ENCODE data around the gene RAB40B.

Gene RAB40B

GRCh38 chr17:82638183-82638773 lies 60.2 kb downstream of the RAB40B start:
- H3K9ac ChIP-seq (ENCODE audit: low read length): no peak overlapping the region
- H3K4me1 ChIP-seq (ENCODE audit: insufficient read depth, low read length): no peaks in the 10 kb centered on the region
- H3K27me3 ChIP-seq (ENCODE audit: control insufficient read depth in 1 of 2, insufficient read depth in 2 of 2, low read length in 2 of 2): no peaks in the 10 kb centered on the region
- H3K36me3 ChIP-seq (ENCODE audit: insufficient read depth, low read length): peaks cover 33% of the 10 kb centered on the region
- H3K9me3 ChIP-seq (ENCODE audit: low read length): no peaks in the 10 kb centered on the region
- H3K27ac ChIP-seq (ENCODE audit: low read depth, low read length): no peak overlapping the region
- H3K4me3 ChIP-seq (ENCODE audit: low read depth in 1 of 2, low read length in 2 of 2): no peak overlapping the region

- Histone ChIP-seq H3K4me1 (ENCODE audit: insufficient read depth, low read length) (no peaks in the 10 kb centered on the region), H3K27ac (ENCODE audit: low read depth, low read length) (no peak overlapping the region), H3K9ac (ENCODE audit: low read length) (no peak overlapping the region)
These were observed 61.6 kb downstream of the RAB40B start for GRCh38 chr17:82636626-82637598.

GRCh38 chr17:82633343-82633742 lies 65.2 kb downstream of the RAB40B start:
- Histone ChIP-seq H3K9ac (ENCODE audit: low read length) (no peak overlapping the region), H3K4me3 (ENCODE audit: low read depth in 1 of 2, low read length in 2 of 2) (no peak overlapping the region), H3K27ac (ENCODE audit: low read depth, low read length) (no peak overlapping the region), H3K4me1 (ENCODE audit: insufficient read depth, low read length) (no peaks in the 10 kb centered on the region), H3K27me3 (ENCODE audit: control insufficient read depth in 1 of 2, insufficient read depth in 2 of 2, low read length in 2 of 2) (no peaks in the 10 kb centered on the region), H3K9me3 (ENCODE audit: low read length) (no peaks in the 10 kb centered on the region), H3K36me3 (ENCODE audit: insufficient read depth, low read length) (peaks cover 22% of the 10 kb centered on the region)

More at GRCh38 chr17:82636626-82637598, 61.6 kb downstream of the RAB40B start:
- no peaks in the 10 kb centered on the region for H3K27me3 ChIP-seq (ENCODE audit: control insufficient read depth in 1 of 2, insufficient read depth in 2 of 2, low read length in 2 of 2)
- H3K4me3 ChIP-seq (ENCODE audit: low read depth in 1 of 2, low read length in 2 of 2): no peak overlapping the region
- H3K9me3 ChIP-seq (ENCODE audit: low read length): no peaks in the 10 kb centered on the region
- peaks cover 27% of the 10 kb centered on the region for H3K36me3 ChIP-seq (ENCODE audit: insufficient read depth, low read length)

GRCh38 chr17:82632451-82632850 lies 66.0 kb downstream of the RAB40B start:
- Histone ChIP-seq H3K9me3 (ENCODE audit: low read length) (no peaks in the 10 kb centered on the region), H3K4me3 (ENCODE audit: low read depth in 1 of 2, low read length in 2 of 2) (no peak overlapping the region), H3K4me1 (ENCODE audit: insufficient read depth, low read length) (no peaks in the 10 kb centered on the region), H3K27ac (ENCODE audit: low read depth, low read length) (no peak overlapping the region), H3K27me3 (ENCODE audit: control insufficient read depth in 1 of 2, insufficient read depth in 2 of 2, low read length in 2 of 2) (no peaks in the 10 kb centered on the region), H3K9ac (ENCODE audit: low read length) (no peak overlapping the region), H3K36me3 (ENCODE audit: insufficient read depth, low read length) (peaks cover 31% of the 10 kb centered on the region)

- no peak overlapping the region for H3K9ac ChIP-seq (ENCODE audit: low read length)
- no peaks in the 10 kb centered on the region for H3K27me3 ChIP-seq (ENCODE audit: control insufficient read depth in 1 of 2, insufficient read depth in 2 of 2, low read length in 2 of 2)
- no peaks in the 10 kb centered on the region for H3K4me1 ChIP-seq (ENCODE audit: insufficient read depth, low read length)
- H3K27ac ChIP-seq (ENCODE audit: low read depth, low read length): no peak overlapping the region
- no peaks in the 10 kb centered on the region for H3K9me3 ChIP-seq (ENCODE audit: low read length)
- peaks cover 36% of the 10 kb centered on the region for H3K36me3 ChIP-seq (ENCODE audit: insufficient read depth, low read length)
- H3K4me3 ChIP-seq (ENCODE audit: low read depth in 1 of 2, low read length in 2 of 2): no peak overlapping the region
These were observed 67.0 kb downstream of the RAB40B start for GRCh38 chr17:82631544-82631943.

GRCh38 chr17:82630212-82630611 lies 68.3 kb downstream of the RAB40B start:
- Histone ChIP-seq H3K36me3 (ENCODE audit: insufficient read depth, low read length) (peaks cover 43% of the 10 kb centered on the region), H3K4me3 (ENCODE audit: low read depth in 1 of 2, low read length in 2 of 2) (no peak overlapping the region), H3K9ac (ENCODE audit: low read length) (no peak overlapping the region), H3K4me1 (ENCODE audit: insufficient read depth, low read length) (no peaks in the 10 kb centered on the region), H3K27ac (ENCODE audit: low read depth, low read length) (no peak overlapping the region), H3K9me3 (ENCODE audit: low read length) (no peaks in the 10 kb centered on the region), H3K27me3 (ENCODE audit: control insufficient read depth in 1 of 2, insufficient read depth in 2 of 2, low read length in 2 of 2) (no peaks in the 10 kb centered on the region)

- peaks cover 47% of the 10 kb centered on the region for H3K36me3 ChIP-seq (ENCODE audit: insufficient read depth, low read length)
- no peak overlapping the region for H3K9ac ChIP-seq (ENCODE audit: low read length)
- H3K27me3 ChIP-seq (ENCODE audit: control insufficient read depth in 1 of 2, insufficient read depth in 2 of 2, low read length in 2 of 2): no peaks in the 10 kb centered on the region
- no peaks in the 10 kb centered on the region for H3K9me3 ChIP-seq (ENCODE audit: low read length)
- H3K4me1 ChIP-seq (ENCODE audit: insufficient read depth, low read length): no peaks in the 10 kb centered on the region
- no peak overlapping the region for H3K4me3 ChIP-seq (ENCODE audit: low read depth in 1 of 2, low read length in 2 of 2)
- H3K27ac ChIP-seq (ENCODE audit: low read depth, low read length): no peak overlapping the region
These were observed 68.8 kb downstream of the RAB40B start for GRCh38 chr17:82629748-82630147.

GRCh38 chr17:82627405-82627804 lies 71.1 kb downstream of the RAB40B start:
- H3K27ac ChIP-seq (ENCODE audit: low read depth, low read length): no peak overlapping the region

GRCh38 chr17:82623707-82624106 lies 74.8 kb downstream of the RAB40B start:
- no peak overlapping the region for H3K9ac ChIP-seq (ENCODE audit: low read length)
- no peak overlapping the region for H3K4me3 ChIP-seq (ENCODE audit: low read depth in 1 of 2, low read length in 2 of 2)
- no peaks in the 10 kb centered on the region for H3K9me3 ChIP-seq (ENCODE audit: low read length)
- H3K36me3 ChIP-seq (ENCODE audit: insufficient read depth, low read length): peaks cover 57% of the 10 kb centered on the region
- H3K27me3 ChIP-seq (ENCODE audit: control insufficient read depth in 1 of 2, insufficient read depth in 2 of 2, low read length in 2 of 2): no peaks in the 10 kb centered on the region
- H3K4me1 ChIP-seq (ENCODE audit: insufficient read depth, low read length): no peaks in the 10 kb centered on the region
- no peak overlapping the region for H3K27ac ChIP-seq (ENCODE audit: low read depth, low read length)

More at GRCh38 chr17:82627405-82627804, 71.1 kb downstream of the RAB40B start:
- H3K9me3 ChIP-seq (ENCODE audit: low read length): no peaks in the 10 kb centered on the region
- H3K27me3 ChIP-seq (ENCODE audit: control insufficient read depth in 1 of 2, insufficient read depth in 2 of 2, low read length in 2 of 2): no peaks in the 10 kb centered on the region
- no peaks in the 10 kb centered on the region for H3K4me1 ChIP-seq (ENCODE audit: insufficient read depth, low read length)
- peaks cover 48% of the 10 kb centered on the region for H3K36me3 ChIP-seq (ENCODE audit: insufficient read depth, low read length)
- H3K4me3 ChIP-seq (ENCODE audit: low read depth in 1 of 2, low read length in 2 of 2): no peak overlapping the region
- H3K9ac ChIP-seq (ENCODE audit: low read length): no peak overlapping the region

- Histone ChIP-seq H3K27me3 (ENCODE audit: control insufficient read depth in 1 of 2, insufficient read depth in 2 of 2, low read length in 2 of 2) (no peaks in the 10 kb centered on the region), H3K9ac (ENCODE audit: low read length) (no peak overlapping the region), H3K36me3 (ENCODE audit: insufficient read depth, low read length) (peaks cover 61% of the 10 kb centered on the region), H3K4me3 (ENCODE audit: low read depth in 1 of 2, low read length in 2 of 2) (no peak overlapping the region), H3K27ac (ENCODE audit: low read depth, low read length) (no peak overlapping the region), H3K4me1 (ENCODE audit: insufficient read depth, low read length) (no peaks in the 10 kb centered on the region), H3K9me3 (ENCODE audit: low read length) (no peaks in the 10 kb centered on the region)
These were observed 78.9 kb downstream of the RAB40B start for GRCh38 chr17:82619641-82620040.

GRCh38 chr17:82619211-82619610 lies 79.3 kb downstream of the RAB40B start:
- Histone ChIP-seq H3K9ac (ENCODE audit: low read length) (no peak overlapping the region), H3K27ac (ENCODE audit: low read depth, low read length) (no peak overlapping the region), H3K4me3 (ENCODE audit: low read depth in 1 of 2, low read length in 2 of 2) (no peak overlapping the region), H3K9me3 (ENCODE audit: low read length) (no peaks in the 10 kb centered on the region), H3K36me3 (ENCODE audit: insufficient read depth, low read length) (peaks cover 61% of the 10 kb centered on the region), H3K27me3 (ENCODE audit: control insufficient read depth in 1 of 2, insufficient read depth in 2 of 2, low read length in 2 of 2) (no peaks in the 10 kb centered on the region), H3K4me1 (ENCODE audit: insufficient read depth, low read length) (no peaks in the 10 kb centered on the region)

Data from muscle layer of colon (tissue), 2 donors.